ENCODE data around the gene PPP1R12B. TPM values are rescaled to one million over a fixed set of nuclear protein-coding genes. Genes with fewer than 3 reads are reported as not detected.

PPP1R12B gene
- total and polyA plus RNA-seq, 2 donors (not counting 3 experiments of a cell fraction or from before 2014, with no cell fraction given) = 8.4 to 11.5 TPM

GRCh38 chr1:202621446-202621845 is 272.9 kb downstream of the PPP1R12B start:
- FAIRE-seq (no peak), DNase-seq (ENCODE audit: low read depth, low spot score) (no peak)
- Histone ChIP-seq H3K27ac (ENCODE audit: insufficient read depth, low read depth, low read length) (no peak overlapping the region), H2AFZ (ENCODE audit: low read depth, low read length) (no peak overlapping the region), H3K4me3 (replicated peaks in 1 of 3; ENCODE audit: insufficient read depth in 1 of 3, low read depth in 1 of 3, low read length in 3 of 3) (no peak overlapping the region), H3K79me2 (ENCODE audit: control insufficient read depth, insufficient read depth, low read length) (no peaks in the 10 kb centered on the region), H3K9ac (replicated peaks; ENCODE audit: extremely low read depth, insufficient read depth, low read length) (no peak overlapping the region), H3K27me3 (ENCODE audit: control insufficient read depth in 2 of 2, insufficient read depth in 2 of 2, low read length in 2 of 2) (no peaks in the 10 kb centered on the region), H3K4me2 (ENCODE audit: insufficient read depth, low read length) (no peak overlapping the region), H3K4me1 (ENCODE audit: control insufficient read depth, extremely low read depth, insufficient read depth, low read length) (no peaks in the 10 kb centered on the region), H3K9me3 (replicated peaks; ENCODE audit: control insufficient read depth, insufficient read depth, low read length) (no peaks in the 10 kb centered on the region), H3K9me1 (replicated peaks; ENCODE audit: control insufficient read depth, extremely low read depth, insufficient read depth, low read length) (no peaks in the 10 kb centered on the region), H4K20me1 (replicated peaks; ENCODE audit: control insufficient read depth, extremely low read depth, insufficient read depth, low read length) (no peaks in the 10 kb centered on the region), H3K36me3 (ENCODE audit: control insufficient read depth in 2 of 2, extremely low read depth in 1 of 2, insufficient read depth in 2 of 2, low read length in 2 of 2) (no peaks in the 10 kb centered on the region)
- POLR2A ChIA-PET = no interaction called here
- CTCF ChIA-PET = interaction anchor here (0.6 to 1.2 kb wide), 3 partner anchors 22 to 157 kb away, joined by 3 to 5 read pairs (median 3); no protein-coding TSS in a partner anchor
- BruUV-seq (replicated peaks) = no TSS peak
- TF ChIP-seq MAX (IDR thresholded peaks at IDR 0.05; ENCODE audit: insufficient read depth, insufficient read length) (no peak), EZH2 (IDR thresholded peaks at IDR 0.05; ENCODE audit: borderline replicate concordance, low read depth, low read length, severe bottlenecking) (no peak), MYC (IDR thresholded peaks at IDR 0.05; ENCODE audit: low read depth, low read length) (no peak), FOS (IDR thresholded peaks at IDR 0.05; ENCODE audit: borderline replicate concordance, insufficient read depth, low read length) (no peak), POLR2A (IDR thresholded peaks at IDR 0.05; ENCODE audit: low read depth, low read length) (no peak), JUN (IDR thresholded peaks at IDR 0.05; ENCODE audit: borderline replicate concordance, insufficient read depth, insufficient read length, low read depth) (no peak), CTCF (IDR thresholded peaks at IDR 0.05; ENCODE audit: extremely low read depth in 1 of 2, insufficient read depth in 1 of 2, low read depth in 1 of 2, low read length in 2 of 2) (no peak), GATA2 (IDR thresholded peaks at IDR 0.05; ENCODE audit: insufficient read depth, insufficient read length, low read depth, low read length) (no peak), POLR2AphosphoS5 (IDR thresholded peaks at IDR 0.05; ENCODE audit: insufficient read depth, low read depth, low read length) (no peak)
- dilution Hi-C loops (cut with MboI; ENCODE audit: extremely low pct_ligation_motif_present, low sequenced_read_pairs) (no loop called here), intact Hi-C loops (cut with micrococcal nuclease) (no loop called here)
